DMS153 treated with DMSO at 0.1 percent for 48 hours (cell line): ENCODE measurements around the gene IGSF10.
A peak's percentile ranks its signal among the peaks of the same experiment; 100 is the strongest.
"Not testable (repeated sequence)": the region's sequence is repeated elsewhere in the genome, so short reads cannot be mapped to it uniquely, and the experiment has no call there.

Experiments used
- DNase-seq: peaks from one replicate; lab custom pipeline; 2025; ENCODE audit not compliant: unreplicated experiment; lab: John Stamatoyannopoulos, UW

Gene IGSF10

GRCh38 chr3:151460774-151461450, at the start of gene IGSF10:
Gene IGSF10, minus strand, starts transcription at chr3:151461061. Its CDS starts 2,352 bp downstream, at chr3:151458709.
- no peak for DNase-seq

GRCh38 chr3:151509468-151510135, 48.7 kb upstream of the IGSF10 start:
- not testable (repeated sequence) for DNase-seq

GRCh38 chr3:151504606-151505005, 43.7 kb upstream of the IGSF10 start:
- DNase-seq, result no peak

- no peak for DNase-seq
These were observed 42.2 kb upstream of the IGSF10 start for GRCh38 chr3:151503074-151503473.

GRCh38 chr3:151501923-151502632, 41.2 kb upstream of the IGSF10 start:
- DNase-seq, result no peak

GRCh38 chr3:151501171-151501922, 40.5 kb upstream of the IGSF10 start:
- no peak for DNase-seq

- DNase-seq, result no peak
These were observed 38.3 kb upstream of the IGSF10 start for GRCh38 chr3:151499168-151499567.

GRCh38 chr3:151491525-151491924, 30.7 kb upstream of the IGSF10 start:
- DNase-seq, result no peak

- DNase-seq, result not testable (repeated sequence)
These were observed 27.0 kb upstream of the IGSF10 start for GRCh38 chr3:151487833-151488232.

- DNase-seq, result no peak
These were observed 23.2 kb upstream of the IGSF10 start for GRCh38 chr3:151483961-151484520.

GRCh38 chr3:151483488-151483887, 22.6 kb upstream of the IGSF10 start:
- DNase-seq, result no peak

- no peak for DNase-seq
These were observed 19.6 kb upstream of the IGSF10 start for GRCh38 chr3:151480492-151480891.

GRCh38 chr3:151479452-151479851, 18.6 kb upstream of the IGSF10 start:
- no peak for DNase-seq

- DNase-seq, result no peak
These were observed 17.5 kb upstream of the IGSF10 start for GRCh38 chr3:151478335-151478697.

GRCh38 chr3:151477591-151478334, 16.9 kb upstream of the IGSF10 start:
- DNase-seq, result no peak

GRCh38 chr3:151476344-151477018, 15.6 kb upstream of the IGSF10 start:
- DNase-seq, result no peak

GRCh38 chr3:151468284-151468917, 7.5 kb upstream of the IGSF10 start:
- peak; percentile 39 for DNase-seq

GRCh38 chr3:151467069-151467468, 6.2 kb upstream of the IGSF10 start:
- DNase-seq, result no peak

GRCh38 chr3:151462991-151463390, 2.1 kb upstream of the IGSF10 start:
- no peak for DNase-seq
